CD14-positive monocyte (primary cell): ENCODE data around the gene MT1X. TPM values are rescaled to one million over a fixed set of nuclear protein-coding genes. Genes with fewer than 3 reads are reported as not detected.

Experiments
- DNase-seq, 3 donors: peaks; one replicate each; pipeline ENCODE4 v3.0.0-alpha.2; 2011 to 2022
- H2AFZ ChIP-seq: 2 replicates; pipeline ENCODE4 v1.6.0; 2012; ENCODE audit warnings: mild to moderate bottlenecking, low read depth, low read length, inconsistent platforms; ENCODE audit not compliant: insufficient read depth, poor library complexity, severe bottlenecking
- H3K27ac ChIP-seq, 2 donors: 1 replicate in 1 of 2; 2 replicates in 1 of 2; pipeline ENCODE4 v1.5.1; 2012 to 2013; ENCODE audit warnings: low read length in 2 of 2, control low read depth in 1 of 2, inconsistent platforms in 1 of 2, low read depth in 1 of 2, mild to moderate bottlenecking in 1 of 2
- H3K27me3 ChIP-seq, 2 donors: one replicate each; pipeline versions ENCODE4 v1.6.0 to v1.6.1; 2011 to 2013; ENCODE audit warnings: low read length in 2 of 2; ENCODE audit not compliant: control insufficient read depth in 2 of 2, insufficient read depth in 2 of 2
- H3K36me3 ChIP-seq, 2 donors: replicated peaks in 1 of 2; 1 replicate in 1 of 2; 2 replicates in 1 of 2; pipeline versions ENCODE4 v1.5.1 to v1.6.1; 2012 to 2013; ENCODE audit warnings: low read length in 2 of 2, control low read depth in 1 of 2, inconsistent platforms in 1 of 2, mild to moderate bottlenecking in 1 of 2; ENCODE audit not compliant: insufficient read depth in 2 of 2, control insufficient read depth in 1 of 2
- H3K4me1 ChIP-seq, 2 donors: 1 replicate in 1 of 2; 2 replicates in 1 of 2; pipeline versions ENCODE4 v1.5.1 to v1.6.1; 2012 to 2013; ENCODE audit warnings: low read length in 2 of 2, control low read depth in 1 of 2, inconsistent platforms in 1 of 2, mild to moderate bottlenecking in 1 of 2, moderate library complexity in 1 of 2; ENCODE audit not compliant: insufficient read depth in 2 of 2, control insufficient read depth in 1 of 2
- H3K4me2 ChIP-seq: replicated peaks from 2 replicates; pipeline ENCODE3; 2012; ENCODE audit warnings: low read length, moderate library complexity, mild to moderate bottlenecking; ENCODE audit not compliant: poor library complexity, severe bottlenecking; ENCODE audit errors: extremely low read depth
- H3K4me3 ChIP-seq, 3 experiments: fragments of 200-600 bp in 1 of 3; sonication (generic) in 1 of 3; replicated peaks in 1 of 3; 1 replicate in 2 of 3; 2 replicates in 1 of 3; pipeline ENCODE4 v1.5.1; 2011 to 2013; ENCODE audit warnings: low read length in 3 of 3, mild to moderate bottlenecking in 3 of 3, control low read depth in 2 of 3, low read depth in 2 of 3, inconsistent platforms in 1 of 3, moderate library complexity in 1 of 3
- H3K79me2 ChIP-seq: 2 replicates; pipeline ENCODE4 v1.6.0; 2012; ENCODE audit warnings: mild to moderate bottlenecking, control low read depth, inconsistent platforms, low read length, moderate library complexity; ENCODE audit not compliant: insufficient read depth
- H3K9ac ChIP-seq: 2 replicates; pipeline ENCODE4 v1.6.0; 2017; ENCODE audit warnings: low read length, mild to moderate bottlenecking; ENCODE audit not compliant: insufficient read depth, poor library complexity, severe bottlenecking
- H3K9me3 ChIP-seq, 2 donors: replicated peaks in 1 of 2; 1 replicate in 1 of 2; 2 replicates in 1 of 2; pipeline versions ENCODE4 v1.5.1 to v1.6.1; 2012 to 2013; ENCODE audit warnings: low read length in 2 of 2, control low read depth in 1 of 2; ENCODE audit not compliant: control insufficient read depth in 1 of 2, insufficient read depth in 1 of 2
- H4K20me1 ChIP-seq: 2 replicates; pipeline ENCODE4 v1.6.0; 2012; ENCODE audit warnings: mild to moderate bottlenecking, low read length, control low read depth, moderate library complexity; ENCODE audit not compliant: insufficient read depth
- H3K27ac Mint-ChIP-seq, 7 donors: one replicate each; pipeline ENCODE4 v1.8.0; 2020; ENCODE audit warnings: mild to moderate bottlenecking in 7 of 7, mixed read lengths in 7 of 7, moderate library complexity in 6 of 7, inconsistent platforms in 2 of 7
- H3K27me3 Mint-ChIP-seq, 3 donors: one replicate each; pipeline ENCODE4 v1.8.0; 2021 to 2022; ENCODE audit warnings: low read depth in 3 of 3, mild to moderate bottlenecking in 3 of 3, mixed read lengths in 3 of 3, moderate library complexity in 3 of 3, inconsistent platforms in 1 of 3
- H3K36me3 Mint-ChIP-seq, 2 donors: one replicate each; pipeline ENCODE4 v1.8.0; 2020; ENCODE audit warnings: mixed read lengths in 2 of 2, inconsistent platforms in 1 of 2, mild to moderate bottlenecking in 1 of 2
- H3K4me1 Mint-ChIP-seq: one replicate; pipeline ENCODE4 v1.8.0; 2020; ENCODE audit warnings: mild to moderate bottlenecking, mixed read lengths
- H3K4me3 Mint-ChIP-seq, 2 donors: one replicate each; pipeline ENCODE4 v1.8.0; 2020; ENCODE audit warnings: mild to moderate bottlenecking in 2 of 2, mixed read lengths in 2 of 2, moderate library complexity in 1 of 2
- H3K9me3 Mint-ChIP-seq, 7 donors: one replicate each; pipeline ENCODE4 v1.8.0; 2020 to 2022; ENCODE audit warnings: mixed read lengths in 7 of 7, mild to moderate bottlenecking in 6 of 7, moderate library complexity in 6 of 7, inconsistent platforms in 2 of 7
- CTCF ChIP-seq: fragments of 200-600 bp; IDR thresholded peaks from one replicate; pipeline ENCODE4 v1.8.0; 2022; ENCODE audit warnings: antibody characterized with exemption, mild to moderate bottlenecking
- WGBS: methylation state at CpG from one replicate; pipeline ENCODE4 v1.1.5; 2013; ENCODE audit warnings: missing lambda C conversion rate; ENCODE audit not compliant: insufficient coverage; 5-methylcytosine and 5-hydroxymethylcytosine counted together
- intact Hi-C, 2 donors: fragments of 100-400 bp; cut with micrococcal nuclease; formaldehyde crosslinking; loops; one replicate each; pipeline versions ENCODE4 v1.15.0 to v1.15.1; 2023
- polyA plus RNA-seq, 3 donors: library from polyadenylated mRNA; depleted of rRNA in 1 of 3; unstranded in 2 of 3; stranded (reverse) in 1 of 3; fragments of 300-500 nt in 2 of 3; fragments of >200 nt in 1 of 3; fragmentation: Illumina TruSeq in 2 of 3; gene quantifications; 1 replicate in 2 of 3; 2 replicates in 1 of 3; pipeline ENCODE4 v1.2.3, GENCODE V29; 2012 to 2021

MT1X gene
- polyA plus RNA-seq, 3 donors, result 34.5 to 87.9 (median 55.4) TPM

GRCh38 chr16:56633535-56633934 lies 48.7 kb upstream of the MT1X start:
- WGBS, result 51% methylated on average over 5 of the region's 7 CpGs
- Histone ChIP-seq H3K79me2 (no peaks in the 10 kb centered on the region), H3K4me1 (peaks cover 13 to 19% of the 10 kb centered on the region in 2 donors)

DNA sequence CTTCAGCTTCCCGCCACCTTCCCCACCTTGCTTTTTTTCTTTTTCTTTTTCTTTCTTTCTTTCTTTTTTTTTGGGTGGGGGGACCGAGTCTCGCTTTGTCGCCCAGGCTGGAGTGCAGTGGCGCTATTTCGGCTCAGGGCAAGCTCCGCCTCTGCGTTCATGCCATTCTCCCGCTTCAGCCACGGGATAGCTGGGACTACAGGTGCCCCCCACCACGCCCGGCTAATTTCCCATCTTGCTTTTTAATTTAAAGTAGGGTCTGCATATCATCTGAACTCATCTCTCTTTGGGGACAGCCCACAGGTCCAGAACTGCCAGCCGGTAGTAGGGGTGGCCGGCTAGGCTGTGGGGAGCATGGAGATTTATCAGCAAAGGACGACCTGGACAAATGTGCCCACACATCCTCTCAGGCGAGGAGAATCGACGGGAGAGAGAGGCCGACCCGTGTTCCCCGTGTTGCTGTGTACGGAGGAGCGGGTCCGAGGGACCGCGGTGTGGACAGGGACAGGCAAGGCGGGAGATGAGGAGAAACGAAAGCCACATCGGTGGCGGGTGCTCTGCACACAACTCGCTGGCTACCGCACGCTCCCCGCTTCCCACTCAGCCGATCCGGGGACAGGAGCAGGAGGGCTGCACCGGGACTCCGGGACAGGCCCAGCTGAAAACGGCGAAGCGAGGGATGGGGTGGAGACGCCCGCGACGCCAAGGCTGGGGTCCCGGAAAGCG lies 47.4 kb upstream of the MT1X start:
- H3K27ac Mint-ChIP-seq, result no peak overlapping the region
- peaks cover 0 to 67% of the 10 kb centered on the region in 2 donors for H3K9me3 ChIP-seq
- peaks cover 96 to 100% (median 97%) of the 10 kb centered on the region in 3 donors for H3K27me3 Mint-ChIP-seq

More at GRCh38 chr16:56633535-56633934, 48.7 kb upstream of the MT1X start:
- no peaks in the 10 kb centered on the region for H3K36me3 ChIP-seq
- no peaks in the 10 kb centered on the region for H4K20me1 ChIP-seq
- Mint-ChIP-seq H3K4me1 (peaks cover 33% of the 10 kb centered on the region), H3K27me3 (peaks cover 84 to 95% (median 90%) of the 10 kb centered on the region in 3 donors), H3K9me3 (peaks cover 0 to 21% (median 8%) of the 10 kb centered on the region in 7 donors), H3K36me3 (peaks cover 0 to 9% of the 10 kb centered on the region in 2 donors), H3K4me3 (peak overlapping the region in 1 of 2 donors; percentile 94), H3K27ac (no peak overlapping the region)
- no peak overlapping the region for H2AFZ ChIP-seq
- intact Hi-C loops, result no loop called here
- H3K9me3 ChIP-seq, result peaks cover 0 to 55% of the 10 kb centered on the region in 2 donors
- no peak overlapping the region for H3K4me3 ChIP-seq
- no peak for TF ChIP-seq CTCF
- no peak overlapping the region for H3K27ac ChIP-seq
- no peak overlapping the region for H3K4me2 ChIP-seq
- DNase-seq, result no peak
- peaks cover 78 to 93% of the 10 kb centered on the region in 2 donors for H3K27me3 ChIP-seq
- no peak overlapping the region for H3K9ac ChIP-seq

More for the DNA sequence above, 47.4 kb upstream of the MT1X start:
- no peaks in the 10 kb centered on the region for H3K36me3 ChIP-seq
- H3K4me1 ChIP-seq, result peaks cover 13 to 20% of the 10 kb centered on the region in 2 donors
- intact Hi-C loops, result no loop called here
- no peak for TF ChIP-seq CTCF
- 5% methylated on average over 42 of the region's 47 CpGs for WGBS
- peaks cover 91 to 99% of the 10 kb centered on the region in 2 donors for H3K27me3 ChIP-seq
- no peaks in the 10 kb centered on the region for H3K79me2 ChIP-seq
- peak overlapping the region in 1 of 2 donors; percentile 78 for H3K4me3 Mint-ChIP-seq
- no peaks in the 10 kb centered on the region for H4K20me1 ChIP-seq
- no peak overlapping the region for H3K9ac ChIP-seq
- no peak overlapping the region for H2AFZ ChIP-seq
- no peak overlapping the region for H3K4me3 ChIP-seq
- H3K4me1 Mint-ChIP-seq, result peaks cover 33% of the 10 kb centered on the region
- no peak overlapping the region for H3K27ac ChIP-seq
- no peak for DNase-seq
- no peak overlapping the region for H3K4me2 ChIP-seq
- H3K9me3 Mint-ChIP-seq, result peaks cover 0 to 21% (median 10%) of the 10 kb centered on the region in 7 donors
- peaks cover 0 to 9% of the 10 kb centered on the region in 2 donors for H3K36me3 Mint-ChIP-seq
